Neural cell (in vitro differentiated cells): ENCODE results near the gene SH3BGR.

Experiments used
- EP300 ChIP-seq: fragments of 450-650 bp; conservative IDR thresholded peaks from 2 replicates; pipeline ENCODE4 v1.6.1; 2014; ENCODE audit warnings: antibody characterized with exemption, mild to moderate bottlenecking, moderate library complexity; ENCODE audit not compliant: poor library complexity, severe bottlenecking
- TF ChIP-seq, protein P1 (sequence below): fragments of 450-650 bp; IDR thresholded peaks from 2 replicates; pipeline ENCODE4 v1.5.1; 2014; ENCODE audit warnings: antibody characterized with exemption, mild to moderate bottlenecking, moderate library complexity; ENCODE audit not compliant: poor library complexity, severe bottlenecking

DNA sequence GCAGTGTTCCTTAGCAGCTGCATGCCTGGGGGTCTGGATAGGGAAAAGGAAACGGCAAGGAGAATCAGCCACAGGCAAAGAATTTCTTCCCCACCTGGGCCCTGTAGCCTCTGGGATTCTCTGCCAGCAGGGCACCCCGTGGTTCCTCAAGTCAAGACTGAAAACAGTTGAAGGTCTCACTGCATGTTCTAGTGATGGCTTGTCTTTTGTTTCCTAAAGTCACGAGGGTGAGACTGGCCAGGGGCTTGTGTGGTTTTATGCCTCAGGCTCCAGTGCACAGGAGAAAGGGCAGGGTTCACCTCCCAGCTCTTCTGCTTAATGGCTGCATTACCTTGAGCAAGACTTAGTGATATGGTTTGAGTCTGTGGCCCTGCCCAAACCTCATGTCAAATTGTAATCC, 107.7 kb downstream of the SH3BGR start:
- TF ChIP-seq EP300, result no peak
- TF ChIP-seq, protein P1, sequence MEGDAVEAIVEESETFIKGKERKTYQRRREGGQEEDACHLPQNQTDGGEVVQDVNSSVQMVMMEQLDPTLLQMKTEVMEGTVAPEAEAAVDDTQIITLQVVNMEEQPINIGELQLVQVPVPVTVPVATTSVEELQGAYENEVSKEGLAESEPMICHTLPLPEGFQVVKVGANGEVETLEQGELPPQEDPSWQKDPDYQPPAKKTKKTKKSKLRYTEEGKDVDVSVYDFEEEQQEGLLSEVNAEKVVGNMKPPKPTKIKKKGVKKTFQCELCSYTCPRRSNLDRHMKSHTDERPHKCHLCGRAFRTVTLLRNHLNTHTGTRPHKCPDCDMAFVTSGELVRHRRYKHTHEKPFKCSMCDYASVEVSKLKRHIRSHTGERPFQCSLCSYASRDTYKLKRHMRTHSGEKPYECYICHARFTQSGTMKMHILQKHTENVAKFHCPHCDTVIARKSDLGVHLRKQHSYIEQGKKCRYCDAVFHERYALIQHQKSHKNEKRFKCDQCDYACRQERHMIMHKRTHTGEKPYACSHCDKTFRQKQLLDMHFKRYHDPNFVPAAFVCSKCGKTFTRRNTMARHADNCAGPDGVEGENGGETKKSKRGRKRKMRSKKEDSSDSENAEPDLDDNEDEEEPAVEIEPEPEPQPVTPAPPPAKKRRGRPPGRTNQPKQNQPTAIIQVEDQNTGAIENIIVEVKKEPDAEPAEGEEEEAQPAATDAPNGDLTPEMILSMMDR, result no peak
